GM23248 (cell line): ENCODE data around the gene SETSIP. TPM values are rescaled to one million over a fixed set of nuclear protein-coding genes. Genes with fewer than 3 reads are reported as not detected.
A peak's percentile ranks its signal among the peaks of the same experiment; 100 is the strongest.

Experiments
- DNase-seq: peaks from one replicate; pipeline ENCODE4 v3.0.0-alpha.2; 2015
- H2AFZ ChIP-seq: fragments of 200-600 bp; sonication (generic); 2 replicates; pipeline ENCODE4 v1.6.1; 2016; ENCODE audit warnings: antibody characterized with exemption
- H3F3A ChIP-seq: fragments of 200-600 bp; sonication (generic); 2 replicates; pipeline ENCODE4 v1.6.1; 2016; ENCODE audit warnings: mild to moderate bottlenecking, antibody characterized with exemption, mixed run types; ENCODE audit not compliant: insufficient read depth
- H3K27ac ChIP-seq: fragments of 200-600 bp; sonication (generic); 2 replicates; pipeline ENCODE4 v1.5.1; 2016; ENCODE audit warnings: mild to moderate bottlenecking
- H3K27me3 ChIP-seq: fragments of 200-600 bp; sonication (generic); replicated peaks from 2 replicates; pipeline ENCODE4 v1.6.1; 2016; ENCODE audit warnings: mild to moderate bottlenecking; ENCODE audit not compliant: insufficient read depth
- H3K36me3 ChIP-seq: fragments of 200-600 bp; sonication (generic); 2 replicates; pipeline ENCODE4 v1.6.1; 2016; ENCODE audit warnings: low read depth, mild to moderate bottlenecking
- H3K4me1 ChIP-seq: fragments of 200-600 bp; sonication (generic); 2 replicates; pipeline ENCODE4 v1.6.1; 2016; ENCODE audit warnings: mild to moderate bottlenecking; ENCODE audit not compliant: insufficient read depth
- H3K4me2 ChIP-seq: fragments of 200-600 bp; sonication (generic); one replicate; pipeline ENCODE4 v1.6.1; 2016; ENCODE audit warnings: mild to moderate bottlenecking; ENCODE audit not compliant: unreplicated experiment
- H3K4me3 ChIP-seq: fragments of 200-600 bp; sonication (generic); 2 replicates; pipeline ENCODE4 v1.5.1; 2016; ENCODE audit warnings: mild to moderate bottlenecking
- H3K79me2 ChIP-seq: fragments of 200-600 bp; sonication (generic); 2 replicates; pipeline ENCODE4 v1.6.1; 2016; ENCODE audit warnings: mild to moderate bottlenecking; ENCODE audit not compliant: insufficient read depth
- H3K9ac ChIP-seq: fragments of 200-600 bp; sonication (generic); 2 replicates; pipeline ENCODE4 v1.6.1; 2016; ENCODE audit warnings: mild to moderate bottlenecking
- H3K9me2 ChIP-seq: fragments of 200-600 bp; sonication (generic); 2 replicates; pipeline ENCODE4 v1.6.1; 2016; ENCODE audit warnings: mixed run types, mild to moderate bottlenecking, moderate library complexity; ENCODE audit not compliant: insufficient read depth
- H3K9me3 ChIP-seq: fragments of 200-600 bp; sonication (generic); one replicate; pipeline ENCODE4 v1.6.1; 2017; ENCODE audit warnings: low read depth
- H4K20me1 ChIP-seq: fragments of 200-600 bp; sonication (generic); 2 replicates; pipeline ENCODE4 v1.6.0; 2016; ENCODE audit not compliant: insufficient read depth
- EZH2 ChIP-seq: fragments of 200-600 bp; sonication (generic); IDR thresholded peaks from 2 replicates; pipeline ENCODE4 v1.6.1; 2018; ENCODE audit warnings: antibody characterized with exemption, mild to moderate bottlenecking; ENCODE audit not compliant: insufficient read depth, poor library complexity, severe bottlenecking
- EZH2phosphoT487 ChIP-seq: fragments of 200-600 bp; sonication (generic); IDR thresholded peaks from 2 replicates; pipeline ENCODE4 v1.6.1; 2018; ENCODE audit warnings: antibody characterized with exemption, moderate library complexity, mild to moderate bottlenecking, low read depth; ENCODE audit not compliant: insufficient read depth
- WGBS, 2 experiments: methylation state at CpG; one replicate each; pipeline ENCODE4 v1.1.6; 2015 to 2017; ENCODE audit warnings: low lambda C conversion rate in 2 of 2, low coverage in 1 of 2; ENCODE audit errors: missing lambda C conversion rate in 2 of 2; 5-methylcytosine and 5-hydroxymethylcytosine counted together
- in situ Hi-C: fragments of 300-500 bp; cut with MboI; formaldehyde crosslinking; loops from 2 replicates; pipeline ENCODE4 v1.15.0; 2020
- polyA plus RNA-seq: library from polyadenylated mRNA; unstranded; fragments of >200 nt; fragmentation: Nextera tagmentation; extraction: Ambion mirVana; gene quantifications from 2 replicates; pipeline ENCODE4 v1.2.1, GENCODE V29; 2016
- total RNA-seq: library from RNA; depleted of rRNA; stranded (reverse); fragments of >200 nt; shearing (Covaris generic); gene quantifications from 2 replicates; pipeline ENCODE4 v1.2.3, GENCODE V29; 2014

The SETSIP gene
- total and polyA plus RNA-seq, 2 experiments from 2014 or later: not detected

- H3K9ac ChIP-seq: no peak overlapping the region
- H3K27ac ChIP-seq: no peak overlapping the region
- H4K20me1 ChIP-seq: no peaks in the 10 kb centered on the region
- H3K27me3 ChIP-seq: no peaks in the 10 kb centered on the region
- H3K4me2 ChIP-seq: no peak overlapping the region
- H3F3A ChIP-seq: no peaks in the 10 kb centered on the region
- no peaks in the 10 kb centered on the region for H3K9me2 ChIP-seq
- 93 to 100% methylated on average over 2 of the region's 2 CpGs for WGBS, 2 experiments
- TF ChIP-seq EZH2phosphoT487 (no peak), EZH2 (no peak)
- H3K9me3 ChIP-seq: no peaks in the 10 kb centered on the region
- no peaks in the 10 kb centered on the region for H3K36me3 ChIP-seq
- in situ Hi-C loops: no loop called here
- H3K4me3 ChIP-seq: no peak overlapping the region
- H3K79me2 ChIP-seq: no peaks in the 10 kb centered on the region
- DNase-seq: no peak
- no peak overlapping the region for H2AFZ ChIP-seq
- H3K4me1 ChIP-seq: no peaks in the 10 kb centered on the region
Observed at GRCh38 chr1:92108631-92109030, 33.4 kb upstream of the SETSIP start.

- Histone ChIP-seq H3K4me1 (no peaks in the 10 kb centered on the region), H3K4me3 (no peak overlapping the region), H3K36me3 (no peaks in the 10 kb centered on the region), H3K9me3 (no peaks in the 10 kb centered on the region), H3K27ac (no peak overlapping the region), H2AFZ (no peak overlapping the region), H3K4me2 (no peak overlapping the region), H4K20me1 (no peaks in the 10 kb centered on the region), H3F3A (no peaks in the 10 kb centered on the region), H3K79me2 (no peaks in the 10 kb centered on the region), H3K27me3 (no peaks in the 10 kb centered on the region), H3K9ac (no peak overlapping the region), H3K9me2 (no peaks in the 10 kb centered on the region)
- TF ChIP-seq EZH2phosphoT487 (no peak), EZH2 (no peak)
- WGBS, 2 experiments: 89 to 94% methylated on average over 3 of the region's 3 CpGs
- no peak for DNase-seq
- in situ Hi-C loops: no loop called here
Observed at GRCh38 chr1:92105546-92106081, 30.4 kb upstream of the SETSIP start.

GRCh38 chr1:92096317-92096716 is 21.1 kb upstream of the SETSIP start:
- Histone ChIP-seq H3K4me3 (no peak overlapping the region), H3K9me3 (no peaks in the 10 kb centered on the region), H3K9ac (no peak overlapping the region), H3K27ac (no peak overlapping the region), H3K4me1 (no peaks in the 10 kb centered on the region), H3K36me3 (no peaks in the 10 kb centered on the region), H3K4me2 (no peak overlapping the region), H4K20me1 (no peaks in the 10 kb centered on the region), H3F3A (no peaks in the 10 kb centered on the region), H2AFZ (no peak overlapping the region), H3K79me2 (no peaks in the 10 kb centered on the region), H3K27me3 (no peaks in the 10 kb centered on the region), H3K9me2 (no peaks in the 10 kb centered on the region)
- TF ChIP-seq EZH2 (no peak), EZH2phosphoT487 (no peak)
- in situ Hi-C loops: no loop called here
- DNase-seq: peak; percentile 39

GRCh38 chr1:92095874-92096273 is 20.7 kb upstream of the SETSIP start:
- Histone ChIP-seq H3K4me2 (no peak overlapping the region), H3K9ac (no peak overlapping the region), H3K27me3 (no peaks in the 10 kb centered on the region), H3K4me3 (no peak overlapping the region), H3K79me2 (no peaks in the 10 kb centered on the region), H3K9me3 (no peaks in the 10 kb centered on the region), H2AFZ (no peak overlapping the region), H3K4me1 (no peaks in the 10 kb centered on the region), H3K27ac (no peak overlapping the region), H4K20me1 (no peaks in the 10 kb centered on the region), H3F3A (no peaks in the 10 kb centered on the region), H3K36me3 (no peaks in the 10 kb centered on the region), H3K9me2 (no peaks in the 10 kb centered on the region)
- no peak for DNase-seq
- in situ Hi-C loops: no loop called here
- 72% methylated on average over 5 of the region's 5 CpGs for WGBS, 2 experiments
- TF ChIP-seq EZH2 (no peak), EZH2phosphoT487 (no peak)

- no peak for TF ChIP-seq EZH2phosphoT487
- no peak for TF ChIP-seq EZH2
- Histone ChIP-seq H3K27me3 (no peaks in the 10 kb centered on the region), H3K4me1 (no peaks in the 10 kb centered on the region), H3K4me2 (no peak overlapping the region), H3F3A (no peaks in the 10 kb centered on the region), H3K27ac (no peak overlapping the region), H3K9me3 (no peaks in the 10 kb centered on the region), H3K9me2 (no peaks in the 10 kb centered on the region), H3K9ac (no peak overlapping the region), H4K20me1 (no peaks in the 10 kb centered on the region), H3K4me3 (no peak overlapping the region), H3K79me2 (no peaks in the 10 kb centered on the region), H2AFZ (no peak overlapping the region), H3K36me3 (no peaks in the 10 kb centered on the region)
- no peak for DNase-seq
- in situ Hi-C loops: no loop called here
- 83 to 96% methylated on average over 1 of the region's 1 CpG for WGBS, 2 experiments
Observed at GRCh38 chr1:92094595-92094994, 19.4 kb upstream of the SETSIP start.
